Measurements from ENCODE around the gene VSTM2A. TPM values are rescaled to one million over a fixed set of nuclear protein-coding genes. Genes with fewer than 3 reads are reported as not detected.

Gene VSTM2A
- total RNA-seq, 1 donor from 2014 or later = 0.20 TPM

DNA sequence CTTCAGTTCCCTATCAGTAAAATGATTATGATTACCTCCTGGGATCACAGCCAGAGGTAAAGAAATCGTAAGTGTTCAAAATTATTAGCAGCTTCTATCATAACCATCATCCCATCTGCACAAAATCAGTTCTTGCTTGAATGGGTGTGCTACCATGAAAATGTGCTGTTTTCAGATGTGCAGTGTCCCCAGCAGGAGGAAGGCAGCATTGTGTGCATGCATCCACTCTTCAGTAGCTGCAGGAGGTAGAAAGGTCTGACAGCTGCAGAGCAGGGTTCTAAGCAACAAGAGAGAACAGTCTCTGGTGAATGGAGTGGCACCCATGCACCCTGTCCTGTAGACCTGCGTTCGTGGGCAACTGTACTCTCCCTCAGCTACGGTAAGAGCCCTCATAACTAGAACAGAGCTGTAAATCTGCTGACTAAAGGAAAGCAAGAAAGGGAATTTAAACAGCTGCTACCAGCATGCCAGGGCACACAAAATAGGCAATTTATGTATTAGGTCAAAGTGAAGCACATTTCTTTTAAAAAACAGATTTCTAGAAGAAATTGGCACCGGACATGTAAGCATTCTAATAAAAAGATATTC, 21.2 kb downstream of the VSTM2A start:
- H3K27ac ChIP-seq (ENCODE audit: low read depth, low read length) = no peak overlapping the region
- no peaks in the 10 kb centered on the region for H3K36me3 ChIP-seq (ENCODE audit: insufficient read depth, low read length)
- no peak overlapping the region for H2AFZ ChIP-seq (ENCODE audit: low read depth, low read length)
- H3K4me3 ChIP-seq (ENCODE audit: insufficient read depth, low read depth, low read length) = no peak overlapping the region
- Mint-ChIP-seq H3K4me1 (ENCODE audit: low read depth, unreplicated experiment) (no peaks in the 10 kb centered on the region), H3K27ac (ENCODE audit: unreplicated experiment) (no peak overlapping the region), H3K27me3 (ENCODE audit: low read depth, unreplicated experiment) (peaks cover 2% of the 10 kb centered on the region), H3K36me3 (ENCODE audit: low read depth, unreplicated experiment) (no peaks in the 10 kb centered on the region), H3K4me3 (ENCODE audit: unreplicated experiment) (no peak overlapping the region), H3K9me3 (ENCODE audit: unreplicated experiment) (no peaks in the 10 kb centered on the region)
- TF ChIP-seq, protein P1, sequence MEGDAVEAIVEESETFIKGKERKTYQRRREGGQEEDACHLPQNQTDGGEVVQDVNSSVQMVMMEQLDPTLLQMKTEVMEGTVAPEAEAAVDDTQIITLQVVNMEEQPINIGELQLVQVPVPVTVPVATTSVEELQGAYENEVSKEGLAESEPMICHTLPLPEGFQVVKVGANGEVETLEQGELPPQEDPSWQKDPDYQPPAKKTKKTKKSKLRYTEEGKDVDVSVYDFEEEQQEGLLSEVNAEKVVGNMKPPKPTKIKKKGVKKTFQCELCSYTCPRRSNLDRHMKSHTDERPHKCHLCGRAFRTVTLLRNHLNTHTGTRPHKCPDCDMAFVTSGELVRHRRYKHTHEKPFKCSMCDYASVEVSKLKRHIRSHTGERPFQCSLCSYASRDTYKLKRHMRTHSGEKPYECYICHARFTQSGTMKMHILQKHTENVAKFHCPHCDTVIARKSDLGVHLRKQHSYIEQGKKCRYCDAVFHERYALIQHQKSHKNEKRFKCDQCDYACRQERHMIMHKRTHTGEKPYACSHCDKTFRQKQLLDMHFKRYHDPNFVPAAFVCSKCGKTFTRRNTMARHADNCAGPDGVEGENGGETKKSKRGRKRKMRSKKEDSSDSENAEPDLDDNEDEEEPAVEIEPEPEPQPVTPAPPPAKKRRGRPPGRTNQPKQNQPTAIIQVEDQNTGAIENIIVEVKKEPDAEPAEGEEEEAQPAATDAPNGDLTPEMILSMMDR (IDR thresholded peaks at IDR 0.05; ENCODE audit: insufficient read depth, low read depth, low read length) = no peak
- TF ChIP-seq EZH2 (IDR thresholded peaks at IDR 0.05; ENCODE audit: insufficient read depth, low read length) = no peak
- H3K4me2 ChIP-seq (ENCODE audit: low read length) = no peak overlapping the region
- no peaks in the 10 kb centered on the region for H3K9me3 ChIP-seq (ENCODE audit: insufficient read depth, low read depth, low read length)
- H3K27me3 ChIP-seq (ENCODE audit: insufficient read depth, low read length) = no peaks in the 10 kb centered on the region
- no peak overlapping the region for H3K9ac ChIP-seq (ENCODE audit: low read length)
- H3K4me1 ChIP-seq (ENCODE audit: insufficient read depth, low read length) = no peaks in the 10 kb centered on the region
- H3K79me2 ChIP-seq (ENCODE audit: insufficient read depth, low read length) = no peaks in the 10 kb centered on the region
- H4K20me1 ChIP-seq (ENCODE audit: insufficient read depth, low read length) = no peaks in the 10 kb centered on the region
- no peak for DNase-seq (ENCODE audit: low read depth)
- FAIRE-seq = no peak

DNA sequence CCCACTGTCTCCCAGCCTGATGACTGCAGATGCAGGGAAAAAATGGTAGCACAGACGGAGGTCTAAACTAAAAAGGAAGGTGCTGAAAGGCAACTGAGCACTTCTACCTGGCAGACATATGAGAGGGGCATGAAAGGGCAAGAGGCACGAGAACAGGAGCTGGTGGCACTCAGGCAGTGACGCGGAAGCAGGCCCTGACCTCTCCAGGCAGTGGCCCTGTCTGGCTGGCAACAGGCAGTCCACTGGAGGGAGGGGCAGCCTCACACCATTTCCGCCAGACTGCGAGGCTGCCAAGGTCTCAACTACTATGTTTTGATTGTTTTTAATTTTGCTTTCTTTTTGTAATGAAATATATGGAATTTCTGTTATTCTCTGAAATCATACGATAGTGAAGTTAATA, 23.3 kb downstream of the VSTM2A start:
- Histone ChIP-seq H3K4me2 (ENCODE audit: low read length) (no peak overlapping the region), H3K27me3 (ENCODE audit: insufficient read depth, low read length) (no peaks in the 10 kb centered on the region), H3K27ac (ENCODE audit: low read depth, low read length) (no peak overlapping the region), H3K9me3 (ENCODE audit: insufficient read depth, low read depth, low read length) (no peaks in the 10 kb centered on the region), H3K4me3 (ENCODE audit: insufficient read depth, low read depth, low read length) (no peak overlapping the region), H3K36me3 (ENCODE audit: insufficient read depth, low read length) (no peaks in the 10 kb centered on the region), H3K9ac (ENCODE audit: low read length) (no peak overlapping the region), H4K20me1 (ENCODE audit: insufficient read depth, low read length) (no peaks in the 10 kb centered on the region), H2AFZ (ENCODE audit: low read depth, low read length) (no peak overlapping the region), H3K4me1 (ENCODE audit: insufficient read depth, low read length) (no peaks in the 10 kb centered on the region), H3K79me2 (ENCODE audit: insufficient read depth, low read length) (no peaks in the 10 kb centered on the region)
- Mint-ChIP-seq H3K4me3 (ENCODE audit: unreplicated experiment) (no peak overlapping the region), H3K27ac (ENCODE audit: unreplicated experiment) (no peak overlapping the region), H3K27me3 (ENCODE audit: low read depth, unreplicated experiment) (peaks cover 2% of the 10 kb centered on the region), H3K36me3 (ENCODE audit: low read depth, unreplicated experiment) (no peaks in the 10 kb centered on the region), H3K4me1 (ENCODE audit: low read depth, unreplicated experiment) (no peaks in the 10 kb centered on the region), H3K9me3 (ENCODE audit: unreplicated experiment) (no peaks in the 10 kb centered on the region)
- DNase-seq (ENCODE audit: low read depth) = no peak
- no peak for TF ChIP-seq EZH2 (IDR thresholded peaks at IDR 0.05; ENCODE audit: insufficient read depth, low read length)
- TF ChIP-seq, protein P1 (IDR thresholded peaks at IDR 0.05; ENCODE audit: insufficient read depth, low read depth, low read length) = no peak
- FAIRE-seq = no peak

DNA sequence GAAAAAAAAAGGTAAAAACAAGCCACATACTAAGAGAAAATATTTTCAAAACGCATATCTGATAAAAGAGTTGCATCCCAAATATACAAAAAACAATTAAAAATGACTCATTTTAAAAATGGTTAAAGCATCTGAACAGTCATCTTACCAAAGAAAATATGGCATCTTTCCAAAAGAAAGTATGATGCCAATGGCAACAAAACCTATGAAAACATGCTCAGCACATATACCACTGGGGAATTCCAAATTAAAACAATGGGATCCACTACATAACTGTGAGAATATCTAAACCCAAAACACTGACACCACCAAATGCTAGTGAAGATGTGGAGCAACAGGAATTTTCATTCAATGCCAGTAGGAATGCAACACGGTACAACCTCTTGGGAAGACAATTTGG, 39.3 kb downstream of the VSTM2A start:
- Mint-ChIP-seq H3K9me3 (ENCODE audit: unreplicated experiment) (no peaks in the 10 kb centered on the region), H3K36me3 (ENCODE audit: low read depth, unreplicated experiment) (no peaks in the 10 kb centered on the region), H3K4me1 (ENCODE audit: low read depth, unreplicated experiment) (no peaks in the 10 kb centered on the region), H3K27ac (ENCODE audit: unreplicated experiment) (no peak overlapping the region), H3K4me3 (ENCODE audit: unreplicated experiment) (no peak overlapping the region), H3K27me3 (ENCODE audit: low read depth, unreplicated experiment) (no peaks in the 10 kb centered on the region)
- DNase-seq (ENCODE audit: low read depth) (no peak), FAIRE-seq (no peak)
- TF ChIP-seq, protein P1 (IDR thresholded peaks at IDR 0.05; ENCODE audit: insufficient read depth, low read depth, low read length) = no peak
- no peak for TF ChIP-seq EZH2 (IDR thresholded peaks at IDR 0.05; ENCODE audit: insufficient read depth, low read length)
- no peak overlapping the region for H3K4me3 ChIP-seq (ENCODE audit: insufficient read depth, low read depth, low read length)
- no peaks in the 10 kb centered on the region for H3K36me3 ChIP-seq (ENCODE audit: insufficient read depth, low read length)
- H4K20me1 ChIP-seq (ENCODE audit: insufficient read depth, low read length) = no peaks in the 10 kb centered on the region
- no peaks in the 10 kb centered on the region for H3K79me2 ChIP-seq (ENCODE audit: insufficient read depth, low read length)
- H3K4me2 ChIP-seq (ENCODE audit: low read length) = no peak overlapping the region
- no peak overlapping the region for H2AFZ ChIP-seq (ENCODE audit: low read depth, low read length)
- H3K27ac ChIP-seq (ENCODE audit: low read depth, low read length) = no peak overlapping the region
- H3K9ac ChIP-seq (ENCODE audit: low read length) = no peak overlapping the region
- no peaks in the 10 kb centered on the region for H3K9me3 ChIP-seq (ENCODE audit: insufficient read depth, low read depth, low read length)
- H3K27me3 ChIP-seq (ENCODE audit: insufficient read depth, low read length) = no peaks in the 10 kb centered on the region
- no peaks in the 10 kb centered on the region for H3K4me1 ChIP-seq (ENCODE audit: insufficient read depth, low read length)

Data from astrocyte (in vitro differentiated cells and primary cell).